ENCODE results near the gene STX2.
A peak's percentile ranks its signal among the peaks of the same experiment; 100 is the strongest.

GRCh38 chr12:130764475-130765185 lies 74.4 kb downstream of the STX2 start:
- TF ChIP-seq CTCF (IDR thresholded peaks at IDR 0.05) (peak in 1 of 3 donors; percentile 80), POLR2A (IDR thresholded peaks at IDR 0.05) (no peak)

Measured in lower leg skin (tissue), 3 donors.